IMR-90 (cell line): ENCODE measurements around the gene FAIM2. TPM values are rescaled to one million over a fixed set of nuclear protein-coding genes. Genes with fewer than 3 reads are reported as not detected.
A peak's percentile ranks its signal among the peaks of the same experiment; 100 is the strongest.

Experiments
- ATAC-seq: fragments of 200-7000 bp; cut with Tn5 transposase; 2 replicates; pipeline ENCODE4 v1.9.1; 2020; ENCODE audit warnings: low read depth, mild to moderate bottlenecking, moderate library complexity
- BruUV-seq: library from RNA; stranded (reverse); fragments of 400-500 nt; replicated peaks from 2 replicates; lab custom pipeline; 2021; lab: Mats Ljungman, UMichigan
- CTCF ChIA-PET: fragments of 300-600 bp; formaldehyde crosslinking; extraction: SDS; loops from one replicate; lab custom pipeline; 2021; ENCODE audit warnings: antibody characterized with exemption; lab: Yijun Ruan, JAX
- POLR2A ChIA-PET: fragments of 300-600 bp; sonication (Branson Sonifier 250); formaldehyde crosslinking; loops from one replicate; lab custom pipeline; 2022; ENCODE audit warnings: antibody characterized with exemption; ENCODE audit not compliant: unreplicated experiment; lab: Charles Lee
- DNase-seq: peaks from one replicate; pipeline ENCODE4 v3.0.0; 2013
- H2AFZ ChIP-seq: replicated peaks from 2 replicates; pipeline ENCODE3; 2013; ENCODE audit warnings: low read length, mild to moderate bottlenecking; ENCODE audit not compliant: poor library complexity
- H2AK5ac ChIP-seq: 2 replicates; pipeline ENCODE4 v1.6.1; 2013; ENCODE audit warnings: low read depth, low read length, inconsistent platforms
- H2AK9ac ChIP-seq: replicated peaks from 2 replicates; pipeline ENCODE3; 2013; ENCODE audit warnings: mild to moderate bottlenecking, low read depth, low read length, moderate library complexity; ENCODE audit not compliant: poor library complexity
- H2BK120ac ChIP-seq: 2 replicates; pipeline ENCODE4 v1.6.1; 2013; ENCODE audit warnings: low read depth, low read length, inconsistent platforms
- H2BK15ac ChIP-seq: 3 replicates; pipeline ENCODE4 v1.6.1; 2013; ENCODE audit warnings: low read depth, low read length, inconsistent platforms
- H2BK20ac ChIP-seq: 2 replicates; pipeline ENCODE4 v1.6.1; 2013; ENCODE audit warnings: low read depth, mild to moderate bottlenecking, inconsistent platforms, low read length, moderate library complexity
- H2BK5ac ChIP-seq: 2 replicates; pipeline ENCODE4 v1.6.1; 2013; ENCODE audit warnings: mild to moderate bottlenecking, low read depth, low read length, inconsistent platforms; ENCODE audit not compliant: poor library complexity, severe bottlenecking
- H3K14ac ChIP-seq: replicated peaks from 2 replicates; pipeline ENCODE4 v1.6.1; 2013; ENCODE audit warnings: low read depth, low read length, inconsistent platforms
- H3K18ac ChIP-seq: 2 replicates; pipeline ENCODE4 v1.6.1; 2013; ENCODE audit warnings: low read depth, low read length, control low read depth
- H3K23ac ChIP-seq: 2 replicates; pipeline ENCODE4 v1.6.1; 2013; ENCODE audit warnings: low read depth, low read length, inconsistent platforms
- H3K27ac ChIP-seq: 2 replicates; pipeline ENCODE4 v1.5.1; 2013; ENCODE audit warnings: mild to moderate bottlenecking, control low read depth, low read length; ENCODE audit not compliant: insufficient read depth
- H3K27me3 ChIP-seq: 2 replicates; pipeline ENCODE4 v1.6.1; 2013; ENCODE audit warnings: low read length; ENCODE audit not compliant: control insufficient read depth, insufficient read depth
- H3K36me3 ChIP-seq: 2 replicates; pipeline ENCODE4 v1.6.1; 2013; ENCODE audit warnings: low read length, mixed read lengths; ENCODE audit not compliant: control insufficient read depth, insufficient read depth
- H3K4ac ChIP-seq: 2 replicates; pipeline ENCODE4 v1.6.1; 2013; ENCODE audit warnings: low read depth, low read length, inconsistent platforms
- H3K4me1 ChIP-seq: 2 replicates; pipeline ENCODE4 v1.6.1; 2013; ENCODE audit warnings: low read length, mixed read lengths; ENCODE audit not compliant: control insufficient read depth, insufficient read depth
- H3K4me2 ChIP-seq: 2 replicates; pipeline ENCODE4 v1.6.1; 2013; ENCODE audit warnings: low read depth, mild to moderate bottlenecking, control low read depth, low read length, moderate library complexity
- H3K4me3 ChIP-seq: 2 replicates; pipeline ENCODE4 v1.5.1; 2013; ENCODE audit warnings: low read depth, mild to moderate bottlenecking, control low read depth, low read length, moderate library complexity; ENCODE audit not compliant: insufficient read depth
- H3K56ac ChIP-seq: 2 replicates; pipeline ENCODE4 v1.6.1; 2013; ENCODE audit warnings: low read length, inconsistent platforms; ENCODE audit not compliant: insufficient read depth; ENCODE audit errors: extremely low read depth
- H3K79me1 ChIP-seq, 2 experiments: 2 replicates each; pipeline ENCODE4 v1.6.1; 2013; ENCODE audit warnings: low read length in 2 of 2, inconsistent platforms in 1 of 2, low read depth in 1 of 2
- H3K9ac ChIP-seq: 2 replicates; pipeline ENCODE4 v1.6.1; 2013; ENCODE audit warnings: low read depth, low read length, control low read depth
- H3K9me1 ChIP-seq: 2 replicates; pipeline ENCODE4 v1.6.1; 2013; ENCODE audit warnings: low read length, inconsistent platforms; ENCODE audit not compliant: insufficient read depth
- H3K9me3 ChIP-seq: 2 replicates; pipeline ENCODE4 v1.6.1; 2013; ENCODE audit warnings: low read length; ENCODE audit not compliant: control insufficient read depth, insufficient read depth
- H4K20me1 ChIP-seq: 2 replicates; pipeline ENCODE4 v1.6.1; 2013; ENCODE audit warnings: low read length, inconsistent platforms; ENCODE audit not compliant: insufficient read depth
- H4K5ac ChIP-seq: 2 replicates; pipeline ENCODE4 v1.6.1; 2013; ENCODE audit warnings: mild to moderate bottlenecking, low read depth, low read length, control low read depth
- H4K8ac ChIP-seq, 2 experiments: 2 replicates each; pipeline ENCODE4 v1.6.1; 2013; ENCODE audit warnings: low read depth in 2 of 2, low read length in 2 of 2, control low read depth in 1 of 2, inconsistent platforms in 1 of 2
- H4K91ac ChIP-seq: 2 replicates; pipeline ENCODE4 v1.6.1; 2013; ENCODE audit warnings: low read depth, low read length, inconsistent platforms; ENCODE audit not compliant: insufficient read depth
- ELK1 ChIP-seq: fragments of 150-350 bp; IDR thresholded peaks from 2 replicates; pipeline ENCODE4 v1.6.1; 2016; ENCODE audit warnings: low read depth, mild to moderate bottlenecking, low read length, moderate library complexity, borderline replicate concordance
- MAFK ChIP-seq: IDR thresholded peaks from 2 replicates; pipeline ENCODE4 v1.6.1; 2012; ENCODE audit warnings: low read depth, low read length, improper control_type of control experiment
- RFX5 ChIP-seq: IDR thresholded peaks from 2 replicates; pipeline ENCODE4 v1.8.0; 2012; ENCODE audit warnings: low read depth, mild to moderate bottlenecking, low read length, moderate library complexity
- SMC3 ChIP-seq: fragments of 150-350 bp; IDR thresholded peaks from 2 replicates; pipeline ENCODE4 v1.6.1; 2016; ENCODE audit warnings: low read depth, mild to moderate bottlenecking, antibody characterized with exemption, low read length, moderate library complexity
- WGBS, 2 experiments: methylation state at CpG; one replicate each; pipeline versions ENCODE4 v1.1.5 to v1.1.7; 2013; ENCODE audit warnings: missing lambda C conversion rate in 2 of 2; ENCODE audit not compliant: insufficient read length in 1 of 2; ENCODE audit errors: extremely low coverage in 2 of 2; 5-methylcytosine and 5-hydroxymethylcytosine counted together
- dilution Hi-C: fragments of 300-500 bp; cut with HindIII; formaldehyde crosslinking; loops from one replicate; pipeline ENCODE4 v1.14.3; 2018; ENCODE audit warnings: low sequenced_read_pairs; ENCODE audit not compliant: unreplicated experiment
- in situ Hi-C: fragments of 300-500 bp; cut with MboI; formaldehyde crosslinking; loops from 3 replicates; pipeline ENCODE4 v1.14.3; 2019; ENCODE audit warnings: low sequenced_read_pairs, inconsistent platforms, mixed read lengths
- intact Hi-C: fragments of 100-400 bp; cut with micrococcal nuclease; formaldehyde crosslinking; loops from 2 replicates; pipeline ENCODE4 v1.10.0; 2022
- polyA plus RNA-seq, 3 experiments: library from polyadenylated mRNA; depleted of rRNA; stranded (reverse); fragments of >200 nt; gene quantifications; 2 replicates each; pipeline ENCODE4 v1.2.3, GENCODE V29; 2012; ENCODE audit warnings: low replicate concordance in 1 of 3
- total RNA-seq: library from RNA; depleted of rRNA; stranded (reverse); fragments of >200 nt; gene quantifications from 2 replicates; pipeline ENCODE4 v1.2.3, GENCODE V29; 2012

FAIM2 gene
- total and polyA plus RNA-seq, 2 of the 4 experiments (the other 2 are of a cell fraction), result 0.72 to 5.3 TPM

- Histone ChIP-seq H2AK9ac (no peak overlapping the region), H2BK120ac (peak overlapping the region; percentile 15; the same call in 1 of the 2 replicates), H3K56ac (peak overlapping the region; percentile 79), H3K4me1 (peaks cover 5% of the 10 kb centered on the region), H2BK5ac (peak overlapping the region; percentile 51), H3K9me3 (no peaks in the 10 kb centered on the region), H3K4ac (peak overlapping the region; percentile 76), H4K5ac (peak overlapping the region; percentile 57), H3K9me1 (peaks cover 3% of the 10 kb centered on the region; the same call in 1 of the 2 replicates), H4K8ac (peak overlapping the region; percentile 97 to 98), H3K79me1 (peaks cover 6 to 37% of the 10 kb centered on the region in 2 experiments; a peak in 3 of 4 replicates), H2BK20ac (no peak overlapping the region), H2BK15ac (no peak overlapping the region), H3K4me3 (peak overlapping the region; percentile 71; the same call in 1 of the 2 replicates), H2AK5ac (peak overlapping the region; percentile 61; the same call in 1 of the 2 replicates), H4K91ac (peak overlapping the region; percentile 68), H3K36me3 (peaks cover under 1% of the 10 kb centered on the region; the same call in 1 of the 2 replicates), H3K9ac (peak overlapping the region; percentile 64; the same call in 1 of the 2 replicates), H3K27me3 (peaks cover 12% of the 10 kb centered on the region), H3K14ac (peak overlapping the region; percentile 79; the same call in 1 of the 2 replicates), H3K27ac (peak overlapping the region; percentile 51; the same call in 1 of the 2 replicates), H3K18ac (no peak overlapping the region), H3K4me2 (peak overlapping the region; percentile 86), H3K23ac (peak overlapping the region; percentile 66), H4K20me1 (no peaks in the 10 kb centered on the region), H2AFZ (peak overlapping the region; percentile 84)
- ChIA-PET CTCF (no interaction called here), POLR2A (interaction anchor here (0.5 to 1.3 kb wide), 3 partner anchors 8 to 135 kb away, joined by 4 to 5 read pairs (median 4); partner anchors contain the start of gene TMBIM6)
- ATAC-seq (no peak), DNase-seq (no peak)
- in situ Hi-C loops, result no loop called here
- 82% methylated on average over 4 of the region's 7 CpGs; no CpG with 5 or more reads in 1 of the 2 experiments for WGBS, 2 experiments
- TF ChIP-seq ELK1 (no peak), MAFK (no peak), SMC3 (no peak), RFX5 (no peak)
- BruUV-seq, result no TSS peak
- dilution Hi-C loops, result no loop called here
- intact Hi-C loops, result no loop called here
Observed at GRCh38 chr12:49843411-49843810, 60.3 kb downstream of the FAIM2 start.
